GM12872 (cell line): Measurements from ENCODE around the gene CXCR2.

Source experiments
- TF ChIP-seq, protein P1 (sequence below): IDR thresholded peaks from 3 replicates; pipeline ENCODE4 v1.5.1; 2011; ENCODE audit warnings: low read depth, mild to moderate bottlenecking, low read length, moderate library complexity; ENCODE audit not compliant: insufficient read depth

CXCR2 gene

DNA sequence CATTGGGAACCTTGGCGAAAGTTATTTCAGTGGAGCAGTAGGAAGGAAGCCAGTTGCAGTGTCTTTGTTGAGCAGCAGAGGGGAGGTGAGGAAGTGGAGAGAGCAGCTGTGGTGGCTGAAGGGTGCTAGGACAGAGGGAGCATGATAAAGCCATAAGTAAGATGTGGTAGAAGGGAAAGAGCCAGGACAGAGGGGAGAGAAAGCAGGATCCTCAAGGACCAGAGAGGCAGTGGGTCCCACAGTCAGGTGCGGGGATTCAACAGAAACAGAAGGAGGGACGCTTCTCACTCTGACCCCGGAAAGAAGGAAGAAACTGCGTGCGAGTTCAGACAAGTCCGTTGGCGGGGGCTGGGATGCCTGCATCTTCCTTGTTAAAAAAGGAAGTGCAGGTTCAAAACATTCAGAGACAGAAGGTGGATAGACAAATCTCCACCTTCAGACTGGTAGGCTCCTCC, at the start of gene CXCR2:
Gene CXCR2, plus strand, starts transcription at position 403 of the 455 bp plus-strand sequence. CDS start 8,774 bp downstream, outside the sequence.
- TF ChIP-seq, protein P1, sequence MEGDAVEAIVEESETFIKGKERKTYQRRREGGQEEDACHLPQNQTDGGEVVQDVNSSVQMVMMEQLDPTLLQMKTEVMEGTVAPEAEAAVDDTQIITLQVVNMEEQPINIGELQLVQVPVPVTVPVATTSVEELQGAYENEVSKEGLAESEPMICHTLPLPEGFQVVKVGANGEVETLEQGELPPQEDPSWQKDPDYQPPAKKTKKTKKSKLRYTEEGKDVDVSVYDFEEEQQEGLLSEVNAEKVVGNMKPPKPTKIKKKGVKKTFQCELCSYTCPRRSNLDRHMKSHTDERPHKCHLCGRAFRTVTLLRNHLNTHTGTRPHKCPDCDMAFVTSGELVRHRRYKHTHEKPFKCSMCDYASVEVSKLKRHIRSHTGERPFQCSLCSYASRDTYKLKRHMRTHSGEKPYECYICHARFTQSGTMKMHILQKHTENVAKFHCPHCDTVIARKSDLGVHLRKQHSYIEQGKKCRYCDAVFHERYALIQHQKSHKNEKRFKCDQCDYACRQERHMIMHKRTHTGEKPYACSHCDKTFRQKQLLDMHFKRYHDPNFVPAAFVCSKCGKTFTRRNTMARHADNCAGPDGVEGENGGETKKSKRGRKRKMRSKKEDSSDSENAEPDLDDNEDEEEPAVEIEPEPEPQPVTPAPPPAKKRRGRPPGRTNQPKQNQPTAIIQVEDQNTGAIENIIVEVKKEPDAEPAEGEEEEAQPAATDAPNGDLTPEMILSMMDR = no peak

DNA sequence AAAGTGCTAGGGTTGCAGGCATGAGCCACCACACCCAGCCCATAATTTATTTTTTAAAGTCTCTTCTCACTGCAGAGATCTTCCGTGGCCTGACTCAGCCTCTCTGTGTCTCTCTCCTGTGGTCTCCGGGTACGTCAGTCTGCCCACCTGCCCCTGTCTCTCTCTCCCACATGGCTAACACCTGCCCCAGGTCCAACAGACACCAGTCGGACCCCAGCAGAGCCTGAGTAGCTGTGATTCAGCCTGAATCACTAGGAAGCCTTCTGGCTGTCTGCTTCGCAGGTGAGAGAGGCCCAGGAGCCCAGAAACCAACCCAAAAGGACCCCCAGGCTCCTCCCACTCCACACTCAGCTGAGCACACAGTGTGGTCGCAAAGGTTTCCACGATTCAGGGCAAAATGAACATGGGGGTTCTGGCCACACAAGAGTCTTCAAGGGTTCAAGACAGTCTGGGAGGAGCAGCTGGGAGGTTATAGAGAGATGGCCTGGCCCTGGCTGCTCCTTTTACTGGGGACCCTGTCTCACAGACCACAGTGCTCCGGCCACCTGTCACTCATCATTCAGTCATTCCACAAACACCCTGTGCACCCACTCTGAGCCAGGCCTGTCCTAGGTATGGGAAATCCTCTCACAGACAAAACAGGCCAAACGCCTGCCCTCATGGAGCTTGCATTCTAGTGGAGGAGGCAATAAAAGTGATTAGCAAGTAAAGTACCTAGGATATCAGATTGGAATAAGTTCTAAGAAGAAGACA, 48.2 kb upstream of the CXCR2 start:
- TF ChIP-seq, protein P1 = no peak

DNA sequence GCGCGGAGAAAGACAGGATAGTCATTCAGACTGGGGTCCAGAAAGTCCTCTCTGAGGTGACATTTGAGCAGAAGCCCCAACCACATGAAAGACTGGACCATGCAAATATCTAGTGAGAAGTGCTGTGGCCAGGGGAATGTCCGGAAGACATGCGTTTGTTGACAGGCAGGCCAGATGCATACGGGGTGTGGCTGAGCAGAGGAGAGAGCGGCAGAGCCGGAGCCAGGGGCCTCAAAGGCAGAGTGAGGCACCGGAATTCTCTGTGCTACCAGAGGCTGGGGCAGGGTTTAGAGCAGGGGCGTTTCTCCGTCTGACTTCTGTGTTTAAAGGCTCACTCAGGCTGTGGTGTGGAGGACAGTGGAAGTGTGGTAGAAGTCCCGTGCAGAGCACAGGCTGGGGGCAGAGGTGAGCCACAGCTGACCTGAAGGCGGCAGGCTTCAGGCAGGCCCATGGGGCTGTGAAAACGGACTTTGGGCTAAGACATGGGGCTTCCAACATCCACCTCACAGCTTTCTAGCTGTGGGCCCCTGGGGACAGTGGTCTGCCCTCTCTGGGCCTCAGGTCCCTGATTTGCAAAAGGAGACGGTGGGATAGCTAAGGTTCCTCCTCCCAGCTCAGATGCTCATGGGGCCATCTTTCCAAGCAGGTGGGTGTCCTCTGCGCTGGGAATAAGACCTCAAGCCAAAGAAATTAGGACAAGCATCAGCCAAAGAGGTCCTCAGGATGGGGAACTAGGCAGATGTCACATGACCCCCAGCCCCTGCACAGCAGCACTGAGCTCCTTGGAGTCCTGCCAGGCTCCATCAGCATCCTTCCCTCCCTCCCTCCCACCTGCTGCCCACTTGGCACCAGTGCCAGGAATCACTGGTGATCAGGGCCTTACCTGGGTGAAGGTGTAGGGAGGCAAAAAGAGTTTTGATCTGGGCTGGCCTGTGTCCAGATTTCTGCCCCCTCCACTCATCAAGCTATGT, 45.6 kb upstream of the CXCR2 start:
- TF ChIP-seq, protein P1 = no peak

DNA sequence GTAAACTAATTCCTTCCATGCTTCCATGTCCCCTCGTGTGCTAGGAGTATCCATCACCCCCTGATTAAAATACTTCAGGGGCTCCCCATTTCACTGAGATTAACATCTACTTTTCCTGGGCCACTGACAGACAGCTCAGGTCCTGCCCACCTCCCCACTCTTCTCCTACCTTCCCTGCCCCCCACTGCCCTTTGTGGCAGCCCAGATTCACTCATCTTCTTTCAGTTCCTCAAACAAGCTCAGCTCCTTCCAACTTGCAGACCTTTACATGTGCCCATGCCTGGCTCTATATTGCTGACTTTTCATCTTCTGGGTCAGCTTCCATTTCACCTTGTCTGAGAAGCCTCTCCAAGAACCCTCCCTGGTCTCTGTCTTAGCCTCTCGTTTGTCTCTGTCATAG, 44.8 kb upstream of the CXCR2 start:
- TF ChIP-seq, protein P1 = no peak

DNA sequence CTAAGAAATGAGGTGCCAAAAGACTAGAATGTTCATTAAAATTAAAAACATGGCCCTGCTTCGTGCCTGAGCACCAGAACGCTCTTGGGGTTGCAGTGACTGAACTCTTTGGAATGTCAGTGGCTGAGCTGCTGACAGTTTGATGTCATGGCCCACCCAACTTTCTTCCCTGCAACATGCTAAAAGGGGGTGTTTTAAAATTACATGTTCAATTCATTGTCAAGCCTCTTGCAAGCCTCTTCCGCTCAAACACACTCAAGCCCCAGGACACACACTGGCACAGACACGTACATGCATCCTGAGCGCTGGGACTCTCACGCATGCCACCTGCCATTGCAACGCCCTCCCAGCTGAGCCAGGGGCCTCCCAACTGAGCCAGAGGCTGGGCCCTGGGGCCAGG, 44.1 kb upstream of the CXCR2 start:
- TF ChIP-seq, protein P1 = no peak

DNA sequence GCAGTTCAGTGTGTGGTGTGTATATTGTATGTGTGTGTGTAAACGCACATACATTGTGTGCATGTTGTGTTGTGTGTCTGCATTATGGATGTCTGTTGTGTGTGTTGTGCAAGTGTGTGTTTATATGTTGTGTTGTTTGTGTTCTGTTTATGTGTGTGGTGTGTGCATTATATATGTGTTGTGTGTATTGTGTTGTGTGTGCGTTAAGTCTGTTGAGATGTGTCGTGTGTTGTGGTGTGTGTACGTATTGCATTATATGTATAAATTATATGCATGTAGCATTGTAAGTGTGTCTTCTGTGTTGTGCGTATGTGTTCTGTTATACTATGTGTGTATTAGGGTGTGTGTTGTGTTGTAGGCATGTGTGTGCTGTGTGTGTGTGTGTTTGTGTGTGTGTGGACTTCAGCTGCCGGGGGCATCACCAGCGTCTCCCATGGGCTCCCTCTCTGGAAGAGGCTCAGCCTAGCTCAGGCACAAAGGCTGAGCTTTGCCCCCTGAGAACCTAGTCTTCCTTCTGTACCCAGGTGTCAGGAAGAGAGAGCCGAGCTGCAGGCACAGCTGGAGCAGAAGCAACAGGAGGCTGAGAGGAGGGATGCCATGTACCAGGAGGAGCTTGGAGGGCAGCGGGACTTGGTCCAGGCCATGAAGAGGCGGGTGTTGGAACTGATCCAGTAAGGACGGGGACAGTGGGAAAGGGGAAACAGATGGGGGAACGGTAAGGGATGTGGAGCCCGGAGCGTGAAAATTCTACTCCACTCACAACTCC, 43.1 kb upstream of the CXCR2 start:
- TF ChIP-seq, protein P1 = no peak

DNA sequence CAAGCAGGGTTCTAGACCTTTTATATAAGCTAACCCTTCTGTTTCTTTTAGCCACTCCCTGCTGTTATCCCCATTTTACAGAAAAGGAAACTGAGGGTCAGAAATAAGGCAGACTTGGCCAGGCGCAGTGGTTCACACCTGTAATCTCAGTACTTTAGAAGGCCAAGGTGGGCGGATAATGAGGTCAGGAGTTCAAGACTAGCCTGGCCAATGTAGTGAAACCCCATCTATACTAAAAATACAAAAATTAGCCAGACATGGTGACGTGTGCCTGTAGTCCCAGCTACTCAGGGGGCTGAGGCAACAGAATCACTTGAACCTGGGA, 42.5 kb upstream of the CXCR2 start:
- TF ChIP-seq, protein P1 = no peak
